ENCODE measurements around the gene RIPOR3. TPM values are rescaled to one million over a fixed set of nuclear protein-coding genes. Genes with fewer than 3 reads are reported as not detected.
"Not testable (repeated sequence)": the region's sequence is repeated elsewhere in the genome, so short reads cannot be mapped to it uniquely, and the experiment has no call there.

RIPOR3 gene
- total RNA-seq, 2 donors from 2014 or later, result 0.46 to 1.4 TPM

DNA sequence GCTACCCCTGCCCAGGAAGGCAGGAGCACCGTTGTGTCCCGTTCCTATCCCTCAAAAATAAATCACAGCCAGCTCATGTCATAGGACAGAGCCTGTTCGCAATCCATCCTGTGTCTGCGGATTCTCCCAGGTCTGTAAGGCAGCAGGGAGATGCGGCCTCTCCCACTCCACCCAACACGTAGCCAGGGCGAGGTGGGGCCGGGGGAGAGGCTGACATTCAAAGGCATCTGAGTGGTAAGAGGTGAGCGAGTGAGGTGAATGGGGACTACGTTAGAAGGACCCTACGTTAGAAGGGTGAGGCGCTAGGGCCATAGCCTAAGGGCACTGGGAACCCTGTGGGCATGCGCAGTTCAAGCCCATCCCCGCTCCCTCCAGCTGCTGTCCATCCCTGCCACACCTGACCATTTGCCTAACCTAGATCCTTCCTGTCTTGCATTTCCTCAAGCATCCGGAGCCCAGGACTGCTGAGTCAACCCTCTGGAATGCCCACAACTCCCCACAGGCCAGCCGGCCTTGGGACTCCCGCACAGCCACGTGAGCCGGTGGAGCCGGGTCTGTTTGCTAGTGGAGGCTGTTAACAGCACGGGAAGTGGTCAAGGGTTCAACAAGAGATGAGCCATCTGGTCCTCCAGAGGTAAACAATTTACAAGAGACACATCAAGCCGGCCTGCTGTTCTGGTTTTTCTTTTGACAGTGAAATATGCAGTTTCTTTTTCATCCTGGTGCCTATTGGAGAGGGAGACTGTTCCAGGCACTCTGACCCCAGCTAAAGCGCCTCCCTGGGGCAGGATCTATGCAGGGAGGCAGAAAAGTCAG, 45.9 kb downstream of the RIPOR3 start:
- no peaks in the 10 kb centered on the region for H3K27me3 ChIP-seq (ENCODE audit: control insufficient read depth, insufficient read depth, low read length, poor library complexity, severe bottlenecking)
- Mint-ChIP-seq H3K4me3 (peak overlapping the region; percentile 36), H3K27me3 (ENCODE audit: insufficient read depth) (no peaks in the 10 kb centered on the region), H3K36me3 (ENCODE audit: low read depth) (no peaks in the 10 kb centered on the region), H3K27ac (peak overlapping the region; percentile 93), H3K9me3 (peaks cover 22% of the 10 kb centered on the region), H3K4me1 (peaks cover 22% of the 10 kb centered on the region)
- TF ChIP-seq, protein P1, sequence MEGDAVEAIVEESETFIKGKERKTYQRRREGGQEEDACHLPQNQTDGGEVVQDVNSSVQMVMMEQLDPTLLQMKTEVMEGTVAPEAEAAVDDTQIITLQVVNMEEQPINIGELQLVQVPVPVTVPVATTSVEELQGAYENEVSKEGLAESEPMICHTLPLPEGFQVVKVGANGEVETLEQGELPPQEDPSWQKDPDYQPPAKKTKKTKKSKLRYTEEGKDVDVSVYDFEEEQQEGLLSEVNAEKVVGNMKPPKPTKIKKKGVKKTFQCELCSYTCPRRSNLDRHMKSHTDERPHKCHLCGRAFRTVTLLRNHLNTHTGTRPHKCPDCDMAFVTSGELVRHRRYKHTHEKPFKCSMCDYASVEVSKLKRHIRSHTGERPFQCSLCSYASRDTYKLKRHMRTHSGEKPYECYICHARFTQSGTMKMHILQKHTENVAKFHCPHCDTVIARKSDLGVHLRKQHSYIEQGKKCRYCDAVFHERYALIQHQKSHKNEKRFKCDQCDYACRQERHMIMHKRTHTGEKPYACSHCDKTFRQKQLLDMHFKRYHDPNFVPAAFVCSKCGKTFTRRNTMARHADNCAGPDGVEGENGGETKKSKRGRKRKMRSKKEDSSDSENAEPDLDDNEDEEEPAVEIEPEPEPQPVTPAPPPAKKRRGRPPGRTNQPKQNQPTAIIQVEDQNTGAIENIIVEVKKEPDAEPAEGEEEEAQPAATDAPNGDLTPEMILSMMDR (conservative IDR thresholded peaks at IDR 0.05), result no peak
- no peak overlapping the region for H3K4me3 ChIP-seq (ENCODE audit: low read length)
- no peak overlapping the region for H3K9ac ChIP-seq (ENCODE audit: extremely low read depth, low read length, poor library complexity, severe bottlenecking)
- peak; percentile 96 for DNase-seq
- H3K4me1 ChIP-seq (ENCODE audit: control insufficient read depth, insufficient read depth, low read length), result peaks cover 3% of the 10 kb centered on the region
- no peaks in the 10 kb centered on the region for H3K36me3 ChIP-seq (ENCODE audit: control insufficient read depth, insufficient read depth, low read length)
- 41 to 59% methylated on average over 11 to 23 of the region's 23 CpGs for WGBS, 2 experiments (ENCODE audit: insufficient coverage in 1 of 2, insufficient read length in 1 of 2)
- peaks cover 12% of the 10 kb centered on the region for H3K9me3 ChIP-seq (ENCODE audit: control insufficient read depth, low read length)
- no peak overlapping the region for H3K27ac ChIP-seq (ENCODE audit: low read depth, low read length)

DNA sequence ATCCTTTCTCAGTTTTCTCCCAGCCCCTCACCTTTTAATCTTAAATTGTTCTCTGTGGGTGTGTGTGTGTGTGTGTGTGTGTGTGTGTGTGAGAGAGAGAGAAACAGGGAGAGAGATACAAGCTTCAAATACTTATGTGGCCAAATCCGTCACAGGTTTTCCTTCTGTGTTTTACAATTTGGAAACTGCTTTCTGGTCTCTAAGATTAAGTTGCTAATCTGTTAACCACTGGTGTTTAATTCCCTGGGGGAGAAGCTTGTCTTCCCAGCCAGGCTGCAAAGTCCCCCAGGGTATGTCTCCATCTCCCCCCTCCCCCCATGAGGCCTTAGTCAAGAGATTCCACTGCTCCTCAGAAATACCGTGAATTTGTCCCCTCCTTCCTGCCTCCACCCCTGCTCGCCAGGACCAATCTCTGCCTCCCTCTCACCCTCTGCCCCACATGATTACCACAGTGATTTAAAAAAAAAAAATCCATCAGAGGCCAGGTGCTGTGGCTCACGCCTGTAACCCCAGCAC, 49.0 kb downstream of the RIPOR3 start:
- Histone ChIP-seq H3K27ac (ENCODE audit: low read depth, low read length) (no peak overlapping the region), H3K9me3 (ENCODE audit: control insufficient read depth, low read length) (peaks cover 12% of the 10 kb centered on the region), H3K27me3 (ENCODE audit: control insufficient read depth, insufficient read depth, low read length, poor library complexity, severe bottlenecking) (no peaks in the 10 kb centered on the region), H3K36me3 (ENCODE audit: control insufficient read depth, insufficient read depth, low read length) (no peaks in the 10 kb centered on the region), H3K9ac (ENCODE audit: extremely low read depth, low read length, poor library complexity, severe bottlenecking) (no peak overlapping the region), H3K4me1 (ENCODE audit: control insufficient read depth, insufficient read depth, low read length) (peaks cover 3% of the 10 kb centered on the region), H3K4me3 (ENCODE audit: low read length) (no peak overlapping the region)
- peak overlapping the region; percentile 3 for H3K4me3 Mint-ChIP-seq
- 19 to 33% methylated on average over 2 to 4 of the region's 4 CpGs for WGBS, 2 experiments (ENCODE audit: insufficient coverage in 1 of 2, insufficient read length in 1 of 2)
- peak overlapping the region; percentile 92 for H3K27ac Mint-ChIP-seq
- no peaks in the 10 kb centered on the region for H3K36me3 Mint-ChIP-seq (ENCODE audit: low read depth)
- TF ChIP-seq, protein P1 (conservative IDR thresholded peaks at IDR 0.05), result no peak
- peaks cover 31% of the 10 kb centered on the region for H3K4me1 Mint-ChIP-seq
- no peaks in the 10 kb centered on the region for H3K27me3 Mint-ChIP-seq (ENCODE audit: insufficient read depth)
- H3K9me3 Mint-ChIP-seq, result peaks cover 15% of the 10 kb centered on the region
- DNase-seq, result peak; percentile 90

DNA sequence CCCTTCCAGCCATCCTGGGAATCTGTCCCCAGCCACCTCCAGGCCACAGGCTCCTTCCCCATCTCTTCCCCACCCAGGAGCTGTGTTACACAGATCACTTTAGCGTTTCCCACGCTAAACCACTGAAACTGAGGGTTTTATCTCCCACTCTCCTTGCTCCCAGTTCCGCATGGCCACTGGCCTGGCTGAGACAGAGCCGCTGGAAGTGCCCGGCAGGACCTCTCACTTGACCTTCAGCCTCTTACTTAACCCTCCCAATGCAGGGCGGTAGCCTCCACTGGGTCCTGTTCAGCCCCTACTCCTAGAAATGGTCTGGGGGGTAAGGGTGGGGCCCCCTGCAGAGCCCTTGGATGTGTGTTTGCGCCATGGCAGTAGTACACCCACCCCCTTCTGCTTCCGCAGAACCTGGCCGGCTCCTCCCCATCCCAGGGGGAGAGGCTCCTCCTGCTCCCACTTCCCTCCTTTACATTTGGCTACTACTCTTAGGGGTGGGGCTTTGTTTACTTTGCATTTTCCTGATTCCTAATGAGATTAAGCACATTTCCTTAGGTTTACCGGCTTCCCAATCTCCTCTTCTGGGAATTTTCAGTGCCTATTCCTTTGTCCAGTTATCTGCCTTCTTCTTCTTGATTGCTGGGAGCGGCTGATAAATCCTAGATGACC, 49.6 kb downstream of the RIPOR3 start:
- Mint-ChIP-seq H3K4me1 (peaks cover 37% of the 10 kb centered on the region), H3K4me3 (peak overlapping the region; percentile 3), H3K9me3 (peaks cover 12% of the 10 kb centered on the region), H3K27ac (peak overlapping the region; percentile 92)
- H3K9me3 ChIP-seq (ENCODE audit: control insufficient read depth, low read length); H3K27me3 ChIP-seq (ENCODE audit: control insufficient read depth, insufficient read depth, low read length, poor library complexity, severe bottlenecking); H3K36me3 Mint-ChIP-seq (ENCODE audit: low read depth); H3K4me1 ChIP-seq (ENCODE audit: control insufficient read depth, insufficient read depth, low read length); H3K27ac ChIP-seq (ENCODE audit: low read depth, low read length); H3K9ac ChIP-seq (ENCODE audit: extremely low read depth, low read length, poor library complexity, severe bottlenecking); H3K27me3 Mint-ChIP-seq (ENCODE audit: insufficient read depth); H3K36me3 ChIP-seq (ENCODE audit: control insufficient read depth, insufficient read depth, low read length); H3K4me3 ChIP-seq (ENCODE audit: low read length): not testable (repeated sequence)
- DNase-seq, result peak; percentile 78
- WGBS, 2 experiments (ENCODE audit: insufficient coverage in 1 of 2, insufficient read length in 1 of 2), result 34 to 40% methylated on average over 5 to 7 of the region's 11 CpGs

DNA sequence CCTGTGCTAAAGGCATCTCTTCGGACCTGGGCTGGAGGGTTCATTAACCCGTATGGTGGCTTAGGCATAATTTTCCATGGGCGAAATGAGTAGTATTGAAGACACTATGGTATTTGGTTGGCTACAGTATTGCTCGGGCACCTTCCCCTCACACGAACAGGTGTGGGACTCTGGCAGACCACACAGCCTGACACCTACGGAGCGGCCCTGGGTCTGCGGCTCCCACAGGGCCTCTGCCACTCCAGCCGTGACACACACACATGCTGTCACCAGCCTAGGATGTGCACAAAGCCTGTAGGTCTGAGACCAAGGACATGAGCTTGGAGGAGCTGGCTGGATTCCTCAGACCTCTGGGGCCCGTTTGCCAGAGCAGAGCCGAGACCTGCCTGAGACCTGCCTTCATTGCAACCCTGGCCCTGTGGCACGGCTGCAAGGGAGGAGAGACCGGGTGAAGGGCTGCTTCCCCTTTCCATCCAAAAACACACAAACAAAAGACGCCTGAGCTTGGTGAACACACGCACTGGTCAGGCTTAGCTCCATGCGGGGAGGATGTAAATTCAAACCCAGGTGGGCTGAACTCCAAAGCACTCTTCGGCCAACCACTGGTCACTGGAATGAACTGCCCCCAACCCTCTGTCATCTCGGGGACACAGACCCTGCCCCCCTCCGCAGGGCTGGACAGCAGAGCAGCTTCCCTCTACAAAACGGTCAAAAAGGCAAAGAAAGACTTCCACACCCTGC, 51.2 kb downstream of the RIPOR3 start:
- not testable (repeated sequence) for H3K4me3 ChIP-seq (ENCODE audit: low read length); H3K36me3 ChIP-seq (ENCODE audit: control insufficient read depth, insufficient read depth, low read length); H3K27me3 Mint-ChIP-seq (ENCODE audit: insufficient read depth); H3K9ac ChIP-seq (ENCODE audit: extremely low read depth, low read length, poor library complexity, severe bottlenecking); H3K9me3 Mint-ChIP-seq; H3K27me3 ChIP-seq (ENCODE audit: control insufficient read depth, insufficient read depth, low read length, poor library complexity, severe bottlenecking); H3K4me3 Mint-ChIP-seq; DNase-seq; H3K27ac ChIP-seq (ENCODE audit: low read depth, low read length); H3K9me3 ChIP-seq (ENCODE audit: control insufficient read depth, low read length); H3K36me3 Mint-ChIP-seq (ENCODE audit: low read depth); H3K27ac Mint-ChIP-seq; H3K4me1 ChIP-seq (ENCODE audit: control insufficient read depth, insufficient read depth, low read length)
- 74% methylated on average over 11 of the region's 20 CpGs; no CpG with 5 or more reads in 1 of the 2 experiments for WGBS, 2 experiments (ENCODE audit: insufficient coverage in 1 of 2, insufficient read length in 1 of 2)
- peaks cover 41% of the 10 kb centered on the region for H3K4me1 Mint-ChIP-seq

DNA sequence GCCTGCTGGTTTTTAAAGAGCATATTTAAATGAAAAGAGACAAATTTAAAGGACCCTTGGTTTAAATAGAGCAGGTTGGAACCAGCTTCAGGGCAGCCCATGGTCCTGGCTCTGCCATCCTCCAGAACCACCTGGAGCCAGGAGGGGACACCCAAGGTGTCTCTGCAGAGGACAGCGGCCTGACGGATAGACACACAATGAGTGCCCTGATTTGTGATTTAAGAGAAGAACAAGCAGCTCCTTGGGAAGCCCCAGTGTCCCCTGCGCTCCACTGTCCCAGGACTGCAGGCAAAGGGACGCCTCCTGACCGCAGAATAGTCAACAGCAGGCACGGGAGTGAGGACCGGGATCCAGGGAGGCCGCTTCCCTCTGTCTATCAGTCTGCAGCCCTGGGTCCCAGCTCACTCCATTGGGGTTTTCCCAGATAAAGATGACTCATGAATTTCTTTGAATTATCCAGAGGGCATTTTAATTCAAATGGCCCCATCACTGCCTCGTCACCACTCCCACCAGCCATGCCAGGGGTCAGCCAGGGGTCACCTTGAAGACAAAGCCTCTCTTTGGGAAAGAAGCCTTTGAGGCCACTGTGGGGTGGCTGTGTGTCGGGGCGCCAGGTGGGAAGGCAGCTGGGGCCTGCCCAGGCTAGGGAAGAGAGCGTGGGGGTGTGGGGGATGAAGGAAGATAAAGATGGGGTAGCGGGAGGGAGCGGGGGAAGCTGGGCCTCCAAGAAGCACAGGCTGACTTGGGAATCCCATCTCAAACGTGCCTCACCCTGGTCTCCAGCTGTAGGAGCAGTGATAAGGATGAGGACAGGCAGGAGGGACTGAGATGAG, 53.1 kb downstream of the RIPOR3 start:
- not testable (repeated sequence) for H3K9ac ChIP-seq (ENCODE audit: extremely low read depth, low read length, poor library complexity, severe bottlenecking); H3K36me3 ChIP-seq (ENCODE audit: control insufficient read depth, insufficient read depth, low read length); H3K4me3 ChIP-seq (ENCODE audit: low read length); DNase-seq; H3K4me1 ChIP-seq (ENCODE audit: control insufficient read depth, insufficient read depth, low read length); H3K27ac Mint-ChIP-seq; H3K9me3 ChIP-seq (ENCODE audit: control insufficient read depth, low read length); H3K27me3 Mint-ChIP-seq (ENCODE audit: insufficient read depth); H3K27me3 ChIP-seq (ENCODE audit: control insufficient read depth, insufficient read depth, low read length, poor library complexity, severe bottlenecking); H3K9me3 Mint-ChIP-seq; H3K36me3 Mint-ChIP-seq (ENCODE audit: low read depth); H3K4me3 Mint-ChIP-seq
- peaks cover 38% of the 10 kb centered on the region for H3K4me1 Mint-ChIP-seq
- peak overlapping the region; percentile 57 for H3K27ac ChIP-seq (ENCODE audit: low read depth, low read length)
- WGBS, 2 experiments (ENCODE audit: insufficient coverage in 1 of 2, insufficient read length in 1 of 2), result 69 to 84% methylated on average over 5 to 9 of the region's 15 CpGs
